ENCODE measurements around the gene AZU1. TPM values are rescaled to one million over a fixed set of nuclear protein-coding genes. Genes with fewer than 3 reads are reported as not detected.

Gene AZU1
- total RNA-seq, 1 experiment from 2014 or later: not detected

- CTCF ChIA-PET: no interaction called here
- intact Hi-C loops (cut with micrococcal nuclease): no loop called here
- TF ChIP-seq SIN3A (IDR thresholded peaks at IDR 0.05; ENCODE audit: low read depth): no peak
Observed at GRCh38 chr19:863315-863620, 35.6 kb downstream of the AZU1 start.

GRCh38 chr19:866769-867300 lies 39.2 kb downstream of the AZU1 start:
- Histone ChIP-seq H3K27me3 (ENCODE audit: insufficient read depth, low read length) (no peaks in the 10 kb centered on the region), H3K79me2 (ENCODE audit: insufficient read depth, low read length) (no peaks in the 10 kb centered on the region), H3K9me2 (ENCODE audit: insufficient read depth) (no peaks in the 10 kb centered on the region), H3K4me2 (ENCODE audit: low read length) (no peak overlapping the region), H2AFZ (ENCODE audit: low read depth, low read length, poor library complexity, severe bottlenecking) (no peak overlapping the region), H3K4me3 (replicated peaks in 1 of 2; ENCODE audit: low read depth in 1 of 2, low read length in 2 of 2) (no peak overlapping the region), H3K9ac (ENCODE audit: low read length) (no peak overlapping the region), H3K36me3 (ENCODE audit: control insufficient read depth in 1 of 2, insufficient read depth in 2 of 2, low read length in 2 of 2) (peaks cover 5 to 12% of the 10 kb centered on the region in 2 experiments; a peak in 2 of 4 replicates), H3K4me1 (ENCODE audit: control insufficient read depth in 1 of 2, insufficient read depth in 2 of 2, low read length in 2 of 2) (peaks cover 11 to 27% of the 10 kb centered on the region in 2 experiments), H4K20me1 (ENCODE audit: insufficient read depth) (no peaks in the 10 kb centered on the region), H3K9me3 (ENCODE audit: control insufficient read depth in 1 of 2, insufficient read depth in 1 of 2, low read depth in 1 of 2, low read length in 2 of 2) (no peaks in the 10 kb centered on the region), H3K27ac (ENCODE audit: low read depth, low read length) (no peak overlapping the region; the same call in 1 of the 2 replicates)
- ChIA-PET RAD21 (ENCODE audit: low non-redundant PET in 1 of 2, low total read pairs in 2 of 2, uncharacterized antibody in 2 of 2, unreplicated experiment in 2 of 2) (no interaction called here), CTCF (no interaction called here), POLR2A (no interaction called here)
- no TSS peak for BruUV-seq (replicated peaks)
- intact Hi-C loops (cut with micrococcal nuclease): no loop called here
- DNase-seq (ENCODE audit: low read depth, low spot score) (no peak), ATAC-seq (no peak)
- no peak for TF ChIP-seq SIN3A (IDR thresholded peaks at IDR 0.05; ENCODE audit: low read depth)
- no peak for TF ChIP-seq TCF7L2 (IDR thresholded peaks at IDR 0.05; ENCODE audit: borderline replicate concordance, extremely low read depth, insufficient read depth, insufficient read length)
- no peak for TF ChIP-seq MAX (IDR thresholded peaks at IDR 0.05)
- no peak for TF ChIP-seq EGR1 (IDR thresholded peaks at IDR 0.05; ENCODE audit: low read depth)
- no peak for TF ChIP-seq RAD21 (IDR thresholded peaks at IDR 0.05; ENCODE audit: low read depth)
- no peak for TF ChIP-seq SRF (IDR thresholded peaks at IDR 0.05; ENCODE audit: low read depth)
- TF ChIP-seq ZNF274 (IDR thresholded peaks at IDR 0.05; ENCODE audit: low read depth, low read length): no peak
- no peak for TF ChIP-seq ELF1 (IDR thresholded peaks at IDR 0.05; ENCODE audit: borderline replicate concordance, low read depth)
- no peak for TF ChIP-seq SP1 (IDR thresholded peaks at IDR 0.05; ENCODE audit: low read depth)
- no peak for TF ChIP-seq ZFX (IDR thresholded peaks at IDR 0.05)
- TF ChIP-seq JUND (IDR thresholded peaks at IDR 0.05): no peak
- no peak for TF ChIP-seq CTCF (IDR thresholded peaks at IDR 0.05 in 2 of 3, conservative IDR thresholded peaks at IDR 0.05 in 1 of 3; ENCODE audit: borderline replicate concordance in 1 of 3, insufficient read depth in 1 of 3, low read depth in 2 of 3, low read length in 2 of 3)

More at GRCh38 chr19:863315-863620, 35.6 kb downstream of the AZU1 start:
- Histone ChIP-seq H3K9me2 (ENCODE audit: insufficient read depth) (no peaks in the 10 kb centered on the region), H3K27ac (ENCODE audit: low read depth, low read length) (no peak overlapping the region; the same call in 1 of the 2 replicates), H3K4me2 (ENCODE audit: low read length) (no peak overlapping the region), H4K20me1 (ENCODE audit: insufficient read depth) (no peaks in the 10 kb centered on the region), H3K4me1 (ENCODE audit: control insufficient read depth in 1 of 2, insufficient read depth in 2 of 2, low read length in 2 of 2) (peaks cover 14 to 32% of the 10 kb centered on the region in 2 experiments), H3K9ac (ENCODE audit: low read length) (no peak overlapping the region), H3K36me3 (ENCODE audit: control insufficient read depth in 1 of 2, insufficient read depth in 2 of 2, low read length in 2 of 2) (no peaks in the 10 kb centered on the region; a peak in 1 of 4 replicates), H2AFZ (ENCODE audit: low read depth, low read length, poor library complexity, severe bottlenecking) (no peak overlapping the region), H3K27me3 (ENCODE audit: insufficient read depth, low read length) (no peaks in the 10 kb centered on the region), H3K4me3 (replicated peaks in 1 of 2; ENCODE audit: low read depth in 1 of 2, low read length in 2 of 2) (no peak overlapping the region), H3K9me3 (ENCODE audit: control insufficient read depth in 1 of 2, insufficient read depth in 1 of 2, low read depth in 1 of 2, low read length in 2 of 2) (no peaks in the 10 kb centered on the region), H3K79me2 (ENCODE audit: insufficient read depth, low read length) (no peaks in the 10 kb centered on the region)
- ChIA-PET POLR2A (interaction anchor here (0.7 kb wide), 1 partner anchor 121 kb away, joined by 3 read pairs; the partner anchor contains the start of gene WDR18), RAD21 (ENCODE audit: low non-redundant PET in 1 of 2, low total read pairs in 2 of 2, uncharacterized antibody in 2 of 2, unreplicated experiment in 2 of 2) (no interaction called here)
- no peak for ATAC-seq
- no peak for DNase-seq (ENCODE audit: low read depth, low spot score)
- BruUV-seq (replicated peaks): no TSS peak

Measured in HCT116 (cell line).